ENCODE data around the gene ZFHX3. TPM values are rescaled to one million over a fixed set of nuclear protein-coding genes. Genes with fewer than 3 reads are reported as not detected.

Gene ZFHX3
- total and polyA plus RNA-seq, 2 of the 8 experiments (the other 6 are each of a cell fraction or from before 2014, with no cell fraction given) = 0.08 to 0.99 TPM

DNA sequence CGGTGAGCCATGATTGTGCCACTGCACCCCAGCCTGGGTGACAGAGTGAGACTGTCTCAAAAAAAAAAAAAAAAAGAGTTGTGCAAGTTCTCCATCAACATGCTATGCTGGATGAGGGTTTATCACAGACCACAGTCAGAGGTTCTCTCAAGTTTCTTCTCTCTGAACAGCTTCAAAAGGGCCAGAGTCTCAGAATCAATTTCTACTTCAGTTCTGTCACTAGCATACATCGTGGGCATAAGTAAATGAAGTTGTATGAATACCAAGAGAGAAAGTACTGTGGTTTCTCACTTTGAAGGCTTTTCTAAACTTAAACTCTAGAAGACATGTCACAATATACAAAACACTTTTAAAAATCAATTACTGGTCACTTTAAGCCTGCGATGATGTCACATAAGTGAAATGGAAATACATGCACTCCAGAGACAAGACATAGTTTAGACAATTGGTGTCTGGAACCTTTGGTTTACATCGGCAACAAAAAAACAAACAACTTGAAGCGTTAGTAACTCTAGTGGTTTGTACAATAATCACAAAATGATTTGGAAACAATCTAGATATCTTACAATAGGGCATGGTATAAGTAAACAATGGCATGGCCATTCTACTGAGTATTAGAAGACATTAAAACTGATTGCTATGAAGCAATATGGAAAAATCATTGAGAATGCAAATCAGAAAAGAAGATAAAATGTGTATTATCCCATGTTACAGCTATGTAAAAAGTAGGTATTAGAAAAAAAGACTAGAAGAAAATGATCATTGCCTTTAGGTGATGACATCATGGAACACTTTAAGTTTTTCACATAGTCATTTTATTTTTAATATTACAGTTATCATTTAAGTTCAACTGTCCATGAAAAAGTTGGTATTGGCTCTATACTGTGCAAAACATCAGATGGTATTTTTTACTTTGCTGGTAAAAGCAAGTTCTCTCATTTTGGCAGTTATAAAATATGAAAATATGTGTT, 232.3 kb downstream of the ZFHX3 start:
- no peak for TF ChIP-seq HDAC6 (IDR thresholded peaks at IDR 0.05; ENCODE audit: low read depth, low read length)
- no peaks in the 10 kb centered on the region for H3K4me1 ChIP-seq (replicated peaks in 1 of 4; ENCODE audit: control insufficient read depth in 3 of 4, insufficient read depth in 4 of 4, low read length in 3 of 4)
- H3K14ac ChIP-seq (ENCODE audit: insufficient read length) = no peak overlapping the region
- no peaks in the 10 kb centered on the region for H3K23me2 ChIP-seq (ENCODE audit: low read depth, low read length)
- H2BK5ac ChIP-seq (ENCODE audit: low read depth, low read length) = no peak overlapping the region
- peaks cover 0 to 2% of the 10 kb centered on the region in 2 experiments for H4K20me1 ChIP-seq (replicated peaks in 1 of 2; ENCODE audit: control insufficient read depth in 1 of 2, insufficient read depth in 2 of 2, low read length in 2 of 2)
- H2BK12ac ChIP-seq (ENCODE audit: low read depth, low read length) = no peak overlapping the region
- ChIA-PET POLR2A (ENCODE audit: partially characterized antibody) (no interaction called here), CTCF (ENCODE audit: partially characterized antibody) (interaction anchor here (1.6 kb wide), 1 partner anchor 17 kb away, joined by 7 read pairs; no protein-coding TSS in a partner anchor)
- H3K79me1 ChIP-seq (ENCODE audit: low read depth, low read length) = no peaks in the 10 kb centered on the region
- no peak overlapping the region for H4K91ac ChIP-seq (replicated peaks; ENCODE audit: insufficient read length, low read length)
- no peak overlapping the region for H2AFZ ChIP-seq (ENCODE audit: low read length)
- H3K79me2 ChIP-seq (ENCODE audit: control insufficient read depth in 1 of 2, insufficient read depth in 2 of 2, low read length in 2 of 2) = no peaks in the 10 kb centered on the region
- H3K23ac ChIP-seq (ENCODE audit: insufficient read length) = no peak overlapping the region
- FAIRE-seq (no peak), DNase-seq (ENCODE audit: low read depth in 1 of 2, low spot score in 2 of 2) (no peak)
- H2BK15ac ChIP-seq (ENCODE audit: low read length) = no peak overlapping the region
- no peaks in the 10 kb centered on the region for H3K9me3 ChIP-seq (ENCODE audit: insufficient read depth in 2 of 2, low read depth in 1 of 2, low read length in 1 of 2)
- no peak overlapping the region for H2BK120ac ChIP-seq (replicated peaks; ENCODE audit: low read depth, low read length)
- H2AK5ac ChIP-seq (ENCODE audit: low read depth, low read length) = no peak overlapping the region
- H3K56ac ChIP-seq (replicated peaks; ENCODE audit: insufficient read length, low read depth, low read length) = no peak overlapping the region
- no peaks in the 10 kb centered on the region for H3K36me3 ChIP-seq (ENCODE audit: control insufficient read depth in 2 of 4, insufficient read depth in 4 of 4, low read length in 3 of 4)
- no peak overlapping the region for H4K5ac ChIP-seq (ENCODE audit: insufficient read length, low read depth, low read length)
- no peak overlapping the region for H3K9ac ChIP-seq (replicated peaks in 1 of 4; ENCODE audit: extremely low read depth in 1 of 4, low read depth in 3 of 4, low read length in 3 of 4)
- no peak overlapping the region for H2BK20ac ChIP-seq (ENCODE audit: low read length)
- no peak overlapping the region for H3K4me3 ChIP-seq (ENCODE audit: extremely low read depth in 1 of 4, insufficient read depth in 2 of 4, low read depth in 3 of 4, low read length in 4 of 4)
- H4K8ac ChIP-seq (ENCODE audit: extremely low read depth, insufficient read depth, low read length) = no peak overlapping the region
- 82% methylated on average over 5 of the region's 5 CpGs; no CpG with 5 or more reads in 1 of the 2 experiments for WGBS, 2 experiments (ENCODE audit: extremely low coverage in 1 of 2, insufficient coverage in 1 of 2, insufficient read length in 1 of 2, insufficient replicate concordance in 2 of 2, low coverage in 1 of 2, low lambda C conversion rate in 2 of 2, missing lambda C conversion rate in 1 of 2)
- H3K4me2 ChIP-seq (ENCODE audit: insufficient read depth in 1 of 2, low read depth in 2 of 2, low read length in 2 of 2) = no peak overlapping the region
- H3K27me3 ChIP-seq (replicated peaks in 1 of 4; ENCODE audit: control insufficient read depth in 3 of 4, extremely low read depth in 1 of 4, insufficient read depth in 3 of 4, low read length in 3 of 4) = no peaks in the 10 kb centered on the region
- H3K4ac ChIP-seq (replicated peaks; ENCODE audit: insufficient read length, low read depth, low read length) = no peak overlapping the region
- H3K27ac ChIP-seq (ENCODE audit: low read depth, low read length) = no peak overlapping the region
- H3K18ac ChIP-seq (ENCODE audit: extremely low read depth, low read length) = no peak overlapping the region
